GM12878 (cell line): ENCODE data around the gene NHERF1. TPM values are rescaled to one million over a fixed set of nuclear protein-coding genes. Genes with fewer than 3 reads are reported as not detected.

ENCODE experiments used
- ATAC-seq: fragments of 200-7000 bp; cut with Tn5 transposase; 3 replicates; pipeline ENCODE4 v1.9.1; 2020; ENCODE audit warnings: mild to moderate bottlenecking, moderate library complexity
- BruUV-seq: library from RNA; stranded (reverse); fragments of 400-500 nt; replicated peaks from 2 replicates; lab custom pipeline; 2021; lab: Mats Ljungman, UMichigan
- CTCF ChIA-PET: fragments of 300-600 bp; sonication (Branson Sonifier 250); formaldehyde crosslinking; extraction: SDS; loops from one replicate; lab custom pipeline; 2021; ENCODE audit warnings: inconsistent platforms; lab: Yijun Ruan, JAX
- POLR2A ChIA-PET: fragments of 350-600 bp; formaldehyde crosslinking; extraction: SDS; loops from one replicate; lab custom pipeline; 2021; ENCODE audit warnings: inconsistent platforms; lab: Charles Lee
- RAD21 ChIA-PET: fragments of 300-600 bp; sonication (Branson Sonifier 250); formaldehyde crosslinking; loops from one replicate; lab custom pipeline; 2023; ENCODE audit warnings: antibody characterized with exemption; ENCODE audit not compliant: unreplicated experiment; lab: Charles Lee
- SMC1A ChIA-PET: fragments of 300-600 bp; sonication (Branson Sonifier 250); formaldehyde crosslinking; loops from one replicate; lab custom pipeline; 2023; ENCODE audit not compliant: unreplicated experiment, uncharacterized antibody; lab: Charles Lee
- DNase-seq: peaks from one replicate; pipeline ENCODE4 v3.0.0-alpha.2; 2011; ENCODE audit warnings: low read depth, low spot score
- FAIRE-seq: peaks from 3 replicates; lab custom pipeline; 2011; peaks lifted over from hg19 to GRCh38; lab: Jason Lieb, UNC
- H2AFZ ChIP-seq: 2 replicates; pipeline ENCODE4 v1.6.0; 2011; ENCODE audit warnings: low read depth, low read length, control low read depth; ENCODE audit not compliant: control insufficient read depth
- H3K27ac ChIP-seq: 2 replicates; pipeline ENCODE4 v1.5.1; 2011; ENCODE audit warnings: control low read depth; ENCODE audit not compliant: control insufficient read depth, insufficient read depth
- H3K27me3 ChIP-seq, 2 experiments: replicated peaks in 1 of 2; 2 replicates each; pipeline versions ENCODE4 v1.6.0 to v1.6.1; 2011; ENCODE audit warnings: low read length in 1 of 2; ENCODE audit not compliant: control insufficient read depth in 2 of 2, insufficient read depth in 2 of 2
- H3K36me3 ChIP-seq, 2 experiments: 2 replicates each; pipeline ENCODE4 v1.5.1; 2011; ENCODE audit warnings: low read length in 1 of 2; ENCODE audit not compliant: control insufficient read depth in 2 of 2, insufficient read depth in 2 of 2
- H3K4me1 ChIP-seq: 2 replicates; pipeline ENCODE4 v1.6.1; 2011; ENCODE audit warnings: mild to moderate bottlenecking, low read length, moderate library complexity, mixed read lengths; ENCODE audit not compliant: control insufficient read depth, insufficient read depth
- H3K4me2 ChIP-seq: 2 replicates; pipeline ENCODE4 v1.6.0; 2011; ENCODE audit warnings: control low read depth; ENCODE audit not compliant: control insufficient read depth, insufficient read depth
- H3K4me3 ChIP-seq: fragments of 200-600 bp; sonication (generic); 2 replicates; pipeline ENCODE4 v1.5.1; 2016
- H3K79me2 ChIP-seq: 2 replicates; pipeline ENCODE4 v1.6.0; 2011; ENCODE audit warnings: low read length; ENCODE audit not compliant: control insufficient read depth, insufficient read depth
- H3K9ac ChIP-seq: 2 replicates; pipeline ENCODE4 v1.8.0; 2011; ENCODE audit warnings: low read length, control low read depth, mixed read lengths; ENCODE audit not compliant: control insufficient read depth, insufficient read depth
- H3K9me3 ChIP-seq: replicated peaks from 3 replicates; pipeline ENCODE4 v1.5.1; 2011; ENCODE audit warnings: mild to moderate bottlenecking, low read length; ENCODE audit not compliant: control insufficient read depth, insufficient read depth
- H4K20me1 ChIP-seq: 2 replicates; pipeline ENCODE4 v1.6.0; 2011; ENCODE audit not compliant: control insufficient read depth, insufficient read depth
- ASH2L ChIP-seq: fragments of 300-600, 200-600 bp; sonication (generic); IDR thresholded peaks from 2 replicates; pipeline ENCODE4 v1.6.1; 2017; ENCODE audit warnings: low read depth, mild to moderate bottlenecking, borderline replicate concordance
- CREM ChIP-seq: IDR thresholded peaks from 2 replicates; pipeline ENCODE4 v1.6.1; 2014; ENCODE audit warnings: antibody characterized with exemption, low read depth
- ETV6 ChIP-seq, 2 experiments: fragments of 450-650 bp in 1 of 2; IDR thresholded peaks in 1 of 2; conservative IDR thresholded peaks in 1 of 2; 2 replicates each; pipeline ENCODE4 v1.6.1; 2014; ENCODE audit warnings: antibody characterized with exemption in 1 of 2, borderline replicate concordance in 1 of 2, low read depth in 1 of 2, mild to moderate bottlenecking in 1 of 2, moderate library complexity in 1 of 2
- GABPA ChIP-seq: IDR thresholded peaks from 2 replicates; pipeline ENCODE4 v1.6.1; 2014; ENCODE audit warnings: antibody characterized with exemption, low read depth, mild to moderate bottlenecking, inconsistent platforms
- IRF4 ChIP-seq: IDR thresholded peaks from 2 replicates; pipeline ENCODE4 v1.6.1; 2011; ENCODE audit warnings: low read depth, low read length
- MEF2B ChIP-seq: fragments of 450-650 bp; IDR thresholded peaks from 2 replicates; pipeline ENCODE4 v1.6.1; 2018; ENCODE audit warnings: mild to moderate bottlenecking, moderate library complexity; ENCODE audit not compliant: partially characterized antibody, poor library complexity, severe bottlenecking
- PAX8 ChIP-seq: fragments of 450-650 bp; IDR thresholded peaks from 2 replicates; pipeline ENCODE4 v1.6.1; 2017; ENCODE audit warnings: mild to moderate bottlenecking, moderate library complexity
- RCOR1 ChIP-seq: conservative IDR thresholded peaks from 2 replicates; pipeline ENCODE4 v1.6.1; 2012; ENCODE audit warnings: low read depth, low read length, improper control_type of control experiment
- SREBF1 ChIP-seq: IDR thresholded peaks from 2 replicates; pipeline ENCODE4 v1.6.1; 2012; ENCODE audit warnings: mild to moderate bottlenecking, low read length
- STAT3 ChIP-seq: IDR thresholded peaks from 2 replicates; pipeline ENCODE4 v1.6.1; 2011; ENCODE audit warnings: low read depth, low read length, improper control_type of control experiment
- YBX1 ChIP-seq: fragments of 450-650 bp; IDR thresholded peaks from 2 replicates; pipeline ENCODE4 v1.6.1; 2016; ENCODE audit warnings: antibody characterized with exemption
- WGBS: methylation state at CpG from one replicate; pipeline ENCODE4 v1.1.6; 2016; ENCODE audit warnings: low lambda C conversion rate; ENCODE audit not compliant: insufficient replicate concordance, insufficient coverage; ENCODE audit errors: missing lambda C conversion rate; 5-methylcytosine and 5-hydroxymethylcytosine counted together
- in situ Hi-C: fragments of 300-500 bp; cut with MboI; formaldehyde crosslinking; loops from 9 replicates; pipeline ENCODE4 v1.14.3; 2018; ENCODE audit warnings: mixed read lengths
- intact Hi-C: fragments of 100-400 bp; cut with micrococcal nuclease; formaldehyde crosslinking; loops from one replicate; pipeline ENCODE4 v1.14.2; 2022; ENCODE audit not compliant: unreplicated experiment
- polyA plus RNA-seq, 11 experiments: library from polyadenylated mRNA; depleted of rRNA in 4 of 11; unstranded in 6 of 11; stranded (reverse) in 5 of 11; fragments of >200 nt; fragmentation: Nextera tagmentation in 4 of 11; fragmentation: Illumina TruSeq in 1 of 11; extraction: Ambion mirVana in 4 of 11; extraction: Trizol in 1 of 11; gene quantifications; 1 replicate in 1 of 11; 2 replicates in 10 of 11; pipeline versions ENCODE4 v1.2.1 to v1.2.3, GENCODE V29; 2011 to 2016; ENCODE audit warnings: inconsistent platforms in 2 of 11, missing spikeins in 2 of 11, low read depth in 1 of 11
- total RNA-seq, 4 experiments: library from RNA; depleted of rRNA in 3 of 4; stranded (reverse); fragments of >200 nt in 3 of 4; fragmentation: Illumina TruSeq in 1 of 4; extraction: Trizol in 1 of 4; gene quantifications; 2 replicates each; pipeline versions ENCODE4 v1.2.1 to v1.2.3, GENCODE V29; 2013 to 2021
- TF ChIP-seq, protein P1 (sequence below): fragments of 450-650 bp; IDR thresholded peaks from 2 replicates; pipeline ENCODE4 v1.6.1; 2017; ENCODE audit warnings: mild to moderate bottlenecking, moderate library complexity

NHERF1 gene
- total and polyA plus RNA-seq, 10 of the 15 experiments (the other 5 are each of a cell fraction or from before 2014, with no cell fraction given), result 13.4 to 61.6 (median 39.0) TPM

DNA sequence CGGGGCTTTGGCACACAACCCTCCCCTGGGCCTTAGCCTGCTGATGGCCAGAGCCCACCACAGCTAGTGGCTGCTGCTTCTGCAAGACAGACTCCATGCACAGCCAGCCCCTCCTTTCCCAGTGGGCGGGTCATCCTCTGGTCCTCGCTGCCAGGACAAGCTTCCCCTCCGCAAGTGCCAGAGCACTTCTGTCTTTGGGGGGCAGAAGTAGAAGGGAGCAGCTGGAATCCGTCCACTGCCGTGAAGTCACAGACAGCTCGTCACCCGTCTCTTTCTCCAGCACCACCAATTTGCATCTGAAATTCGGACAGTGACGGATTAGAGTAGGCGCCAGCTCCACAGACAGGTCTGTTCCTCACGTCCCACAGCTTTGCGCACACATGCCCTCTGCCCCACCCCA lies 59.0 kb downstream of the NHERF1 start:
- RAD21 ChIA-PET, result no interaction called here
- WGBS, result 94% methylated on average over 13 of the region's 13 CpGs
- no peak overlapping the region for H3K4me2 ChIP-seq
- no peak for DNase-seq
- intact Hi-C loops, result no loop called here
- TF ChIP-seq IRF4 (no peak), SREBF1 (no peak)
- TF ChIP-seq, all 136 proteins: peak for 0
- ATAC-seq (no peak), FAIRE-seq (no peak)
- in situ Hi-C loops, result no loop called here
- ChIA-PET SMC1A (interaction anchor here (1.1 kb wide), 1 partner anchor 1120 kb away, joined by 3 read pairs; no protein-coding TSS in a partner anchor), POLR2A (no interaction called here), CTCF (interaction anchor here (1.0 to 1.2 kb wide), 3 partner anchors 16 to 58 kb away, joined by 3 to 4 read pairs (median 4); no protein-coding TSS in a partner anchor)
- H3K36me3 ChIP-seq, result no peaks in the 10 kb centered on the region; a peak in 2 of 4 replicates
- H3K27me3 ChIP-seq, result no peaks in the 10 kb centered on the region
- H3K27ac ChIP-seq, result no peak overlapping the region
- H3K9me3 ChIP-seq, result no peaks in the 10 kb centered on the region
- no peaks in the 10 kb centered on the region for H4K20me1 ChIP-seq
- no peak overlapping the region for H3K4me3 ChIP-seq
- BruUV-seq, result no TSS peak
- no peak overlapping the region for H2AFZ ChIP-seq
- no peak overlapping the region for H3K9ac ChIP-seq
- H3K79me2 ChIP-seq, result no peaks in the 10 kb centered on the region
- H3K4me1 ChIP-seq, result no peaks in the 10 kb centered on the region

DNA sequence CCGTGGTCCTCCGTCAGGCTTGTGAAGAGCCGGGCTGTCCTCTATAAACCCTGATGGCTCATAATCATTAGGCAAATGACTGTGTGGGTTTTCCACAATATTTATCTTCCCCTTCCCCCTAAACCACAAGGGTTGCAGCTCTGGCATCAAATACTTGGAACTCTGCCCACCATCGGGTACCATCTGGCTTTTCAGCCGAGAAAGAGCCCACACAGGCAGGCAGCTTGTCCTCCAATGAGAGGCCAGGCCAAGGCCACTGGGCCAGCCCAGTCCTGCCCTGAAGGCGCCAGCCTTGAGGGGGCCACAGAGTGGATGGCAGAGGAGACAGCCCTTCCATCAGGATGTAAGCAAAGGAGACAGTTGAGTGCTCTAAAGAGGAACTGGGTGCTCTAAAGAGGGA lies 59.5 kb downstream of the NHERF1 start:
- ChIA-PET SMC1A (interaction anchor here (1.1 kb wide), 1 partner anchor 1120 kb away, joined by 3 read pairs; no protein-coding TSS in a partner anchor), RAD21 (no interaction called here), POLR2A (no interaction called here), CTCF (interaction anchor here (0.8 to 1.2 kb wide), 3 partner anchors 16 to 57 kb away, joined by 3 to 4 read pairs (median 3); no protein-coding TSS in a partner anchor)
- no peaks in the 10 kb centered on the region for H3K4me1 ChIP-seq
- FAIRE-seq, result no peak
- no peak for ATAC-seq
- no peaks in the 10 kb centered on the region for H4K20me1 ChIP-seq
- no peaks in the 10 kb centered on the region for H3K27me3 ChIP-seq
- H3K9ac ChIP-seq, result no peak overlapping the region
- DNase-seq, result no peak
- no peaks in the 10 kb centered on the region; a peak in 2 of 4 replicates for H3K36me3 ChIP-seq
- intact Hi-C loops (no loop called here), in situ Hi-C loops (no loop called here)
- no TSS peak for BruUV-seq
- H3K79me2 ChIP-seq, result no peaks in the 10 kb centered on the region
- no peak overlapping the region for H3K4me2 ChIP-seq
- 61% methylated on average over 6 of the region's 6 CpGs for WGBS
- H2AFZ ChIP-seq, result no peak overlapping the region
- H3K27ac ChIP-seq, result no peak overlapping the region
- no peaks in the 10 kb centered on the region for H3K9me3 ChIP-seq
- H3K4me3 ChIP-seq, result no peak overlapping the region
- no peak for TF ChIP-seq MEF2B
- TF ChIP-seq ETV6 (conservative IDR thresholded peaks at IDR 0.05 in 1 of 2, IDR thresholded peaks at IDR 0.05 in 1 of 2; ENCODE audit: borderline replicate concordance in 1 of 2, low read depth in 1 of 2), result no peak
- no peak for TF ChIP-seq YBX1
- TF ChIP-seq STAT3, result no peak
- TF ChIP-seq CREM, result no peak
- no peak for TF ChIP-seq RCOR1
- TF ChIP-seq PAX8, result no peak
- TF ChIP-seq GABPA, result no peak
- no peak for TF ChIP-seq ASH2L
- TF ChIP-seq, protein P1, sequence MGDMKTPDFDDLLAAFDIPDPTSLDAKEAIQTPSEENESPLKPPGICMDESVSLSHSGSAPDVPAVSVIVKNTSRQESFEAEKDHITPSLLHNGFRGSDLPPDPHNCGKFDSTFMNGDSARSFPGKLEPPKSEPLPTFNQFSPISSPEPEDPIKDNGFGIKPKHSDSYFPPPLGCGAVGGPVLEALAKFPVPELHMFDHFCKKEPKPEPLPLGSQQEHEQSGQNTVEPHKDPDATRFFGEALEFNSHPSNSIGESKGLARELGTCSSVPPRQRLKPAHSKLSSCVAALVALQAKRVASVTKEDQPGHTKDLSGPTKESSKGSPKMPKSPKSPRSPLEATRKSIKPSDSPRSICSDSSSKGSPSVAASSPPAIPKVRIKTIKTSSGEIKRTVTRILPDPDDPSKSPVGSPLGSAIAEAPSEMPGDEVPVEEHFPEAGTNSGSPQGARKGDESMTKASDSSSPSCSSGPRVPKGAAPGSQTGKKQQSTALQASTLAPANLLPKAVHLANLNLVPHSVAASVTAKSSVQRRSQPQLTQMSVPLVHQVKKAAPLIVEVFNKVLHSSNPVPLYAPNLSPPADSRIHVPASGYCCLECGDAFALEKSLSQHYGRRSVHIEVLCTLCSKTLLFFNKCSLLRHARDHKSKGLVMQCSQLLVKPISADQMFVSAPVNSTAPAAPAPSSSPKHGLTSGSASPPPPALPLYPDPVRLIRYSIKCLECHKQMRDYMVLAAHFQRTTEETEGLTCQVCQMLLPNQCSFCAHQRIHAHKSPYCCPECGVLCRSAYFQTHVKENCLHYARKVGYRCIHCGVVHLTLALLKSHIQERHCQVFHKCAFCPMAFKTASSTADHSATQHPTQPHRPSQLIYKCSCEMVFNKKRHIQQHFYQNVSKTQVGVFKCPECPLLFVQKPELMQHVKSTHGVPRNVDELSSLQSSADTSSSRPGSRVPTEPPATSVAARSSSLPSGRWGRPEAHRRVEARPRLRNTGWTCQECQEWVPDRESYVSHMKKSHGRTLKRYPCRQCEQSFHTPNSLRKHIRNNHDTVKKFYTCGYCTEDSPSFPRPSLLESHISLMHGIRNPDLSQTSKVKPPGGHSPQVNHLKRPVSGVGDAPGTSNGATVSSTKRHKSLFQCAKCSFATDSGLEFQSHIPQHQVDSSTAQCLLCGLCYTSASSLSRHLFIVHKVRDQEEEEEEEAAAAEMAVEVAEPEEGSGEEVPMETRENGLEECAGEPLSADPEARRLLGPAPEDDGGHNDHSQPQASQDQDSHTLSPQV, result no peak
